Forelimb muscle (tissue), 1 donor: ENCODE measurements around the gene BMP4. TPM values are rescaled to one million over a fixed set of nuclear protein-coding genes. Genes with fewer than 3 reads are reported as not detected.
"Not testable (repeated sequence)": the region's sequence is repeated elsewhere in the genome, so short reads cannot be mapped to it uniquely, and the experiment has no call there.

Source experiments
- DNase-seq: peaks from one replicate; pipeline ENCODE4 v3.0.0-alpha.2; 2013; ENCODE audit warnings: low read depth
- polyA plus RNA-seq: library from polyadenylated mRNA; unstranded; fragments of 120-200 nt; gene quantifications from one replicate; pipeline ENCODE4 v1.2.1, GENCODE V29; 2013; ENCODE audit not compliant: insufficient read length

BMP4 gene
- polyA plus RNA-seq, result 14.9 TPM

DNA sequence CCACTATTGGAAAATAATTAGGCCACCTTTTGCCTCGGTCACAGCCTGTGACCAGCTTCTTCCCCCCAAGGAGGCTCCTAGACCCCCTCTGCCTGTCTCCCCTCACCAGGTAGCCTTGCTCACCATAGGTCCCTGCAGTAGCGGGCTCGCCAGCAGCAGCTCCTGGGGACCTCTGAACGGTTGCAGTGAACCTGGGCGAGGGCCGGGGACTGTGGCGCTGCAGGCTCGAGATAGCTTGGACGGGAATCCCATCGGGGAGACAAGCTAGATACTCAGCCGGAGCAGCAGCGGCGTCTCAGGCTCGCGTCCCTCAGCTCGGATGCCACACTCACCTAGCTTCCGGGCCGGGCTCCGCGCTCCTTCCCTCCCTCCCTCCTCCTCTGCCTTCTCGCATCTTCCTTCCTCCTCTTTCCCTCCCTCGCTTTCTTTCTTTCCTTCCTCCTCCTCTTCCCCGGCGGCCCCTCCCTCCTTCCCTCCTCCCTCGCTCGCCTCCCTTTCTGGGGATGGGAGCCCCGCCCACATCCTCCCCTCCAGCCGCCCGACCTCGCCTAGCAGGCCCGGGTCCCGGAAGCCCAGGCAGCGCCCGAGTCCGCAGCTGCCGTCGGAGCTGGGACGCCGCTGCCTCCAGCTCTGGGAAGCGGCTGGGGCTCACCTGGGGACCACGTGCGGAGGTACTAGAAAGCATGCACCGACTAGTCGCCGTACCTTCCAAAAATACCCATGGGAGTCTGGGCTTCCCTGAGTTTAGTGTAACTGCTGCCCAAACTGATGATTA lies at the start of gene BMP4:
Gene BMP4, minus strand, starts transcription at position 399 of the 775 bp plus-strand sequence. CDS start 4,603 bp downstream, outside the sequence.
- no peak for DNase-seq

DNA sequence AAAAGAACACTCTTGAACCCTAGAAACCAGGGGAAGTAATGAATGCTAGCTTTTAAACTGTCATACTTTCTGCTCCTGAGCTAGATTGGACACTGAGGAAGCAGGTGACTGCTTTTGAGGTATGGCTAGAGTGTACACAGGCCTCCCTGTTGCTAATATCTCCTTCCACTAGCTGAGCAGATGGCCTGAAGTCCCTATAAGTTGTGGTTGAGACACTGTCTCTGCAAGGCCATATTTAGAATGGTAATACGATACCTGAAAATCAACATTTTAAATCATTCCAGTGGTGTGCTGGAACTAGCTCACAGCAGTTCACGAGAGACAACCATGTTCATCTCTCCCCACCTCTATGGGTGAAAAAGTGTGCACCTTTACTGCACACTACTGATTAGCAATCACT lies 46.4 kb upstream of the BMP4 start:
- no peak for DNase-seq

DNA sequence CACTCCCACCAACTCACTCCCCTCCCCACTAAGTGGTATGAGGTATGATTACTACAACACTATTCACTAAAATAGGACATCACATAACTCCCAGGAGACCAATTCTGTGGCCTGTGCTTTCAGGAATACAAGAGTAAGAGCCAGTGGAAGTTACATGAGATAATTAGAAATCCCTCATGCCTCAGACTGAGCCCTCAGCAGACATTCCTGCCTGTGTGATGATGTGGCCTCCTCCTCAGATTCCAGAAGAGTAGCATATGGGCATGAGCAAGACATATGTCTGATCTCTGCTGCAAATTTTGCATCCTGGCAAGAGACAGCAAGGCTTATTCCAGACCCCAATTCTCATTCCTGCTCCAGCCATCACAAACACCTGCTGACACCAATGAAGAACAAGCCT lies 46.0 kb upstream of the BMP4 start:
- DNase-seq, result no peak

DNA sequence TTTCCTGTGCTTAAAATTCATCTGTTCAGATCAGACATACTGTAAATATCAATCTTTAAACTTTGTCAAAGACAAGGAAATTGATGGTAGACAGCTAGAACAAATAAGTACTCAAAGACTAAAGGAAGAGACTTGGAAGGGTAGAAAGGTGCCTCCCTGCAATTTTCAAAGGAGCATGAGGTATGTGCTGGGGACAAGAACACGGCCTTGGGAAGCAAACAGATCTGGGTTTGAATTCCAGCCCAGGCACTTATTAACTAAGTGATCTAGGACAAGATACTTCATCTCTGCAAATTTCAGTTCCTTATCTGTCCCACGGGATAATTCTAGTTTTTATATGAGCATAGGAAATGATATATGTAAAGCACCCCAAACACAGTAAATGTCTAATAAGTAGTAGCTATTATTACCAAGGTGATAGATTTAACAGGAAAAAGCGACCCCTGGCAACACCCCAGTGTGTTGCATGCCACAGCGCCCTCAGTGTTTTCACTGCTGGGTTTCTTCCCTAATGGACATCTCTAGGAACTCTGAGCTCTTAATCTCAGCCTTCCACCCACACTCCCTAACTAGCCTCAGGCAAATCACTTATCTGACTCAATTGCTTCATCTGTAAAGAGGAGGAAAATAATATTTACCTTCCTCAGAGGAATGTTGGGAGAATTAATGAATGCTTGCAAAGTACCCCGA lies 44.7 kb upstream of the BMP4 start:
- no peak for DNase-seq

DNA sequence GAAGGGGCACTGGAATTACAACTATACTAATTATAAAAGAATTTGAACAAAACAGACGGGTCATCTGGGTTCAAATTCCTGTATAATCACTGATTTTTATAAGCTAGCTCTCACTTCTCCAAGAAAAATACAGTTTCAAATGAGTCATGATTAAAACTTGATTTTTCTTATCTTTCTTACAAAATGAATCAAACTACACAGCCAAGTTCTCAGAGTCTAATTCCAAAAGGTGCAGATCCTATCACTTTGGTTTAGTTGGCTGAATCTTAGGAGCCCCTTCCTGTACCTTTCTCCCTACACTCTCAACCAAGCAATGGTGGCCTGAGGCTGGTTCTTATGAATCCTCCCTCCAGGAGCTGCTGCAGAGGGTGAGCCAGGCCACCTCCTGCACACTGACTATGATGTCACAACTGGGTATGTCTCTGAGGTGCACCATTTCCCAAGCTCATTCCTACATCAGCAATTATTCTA lies 43.8 kb upstream of the BMP4 start:
- no peak for DNase-seq

DNA sequence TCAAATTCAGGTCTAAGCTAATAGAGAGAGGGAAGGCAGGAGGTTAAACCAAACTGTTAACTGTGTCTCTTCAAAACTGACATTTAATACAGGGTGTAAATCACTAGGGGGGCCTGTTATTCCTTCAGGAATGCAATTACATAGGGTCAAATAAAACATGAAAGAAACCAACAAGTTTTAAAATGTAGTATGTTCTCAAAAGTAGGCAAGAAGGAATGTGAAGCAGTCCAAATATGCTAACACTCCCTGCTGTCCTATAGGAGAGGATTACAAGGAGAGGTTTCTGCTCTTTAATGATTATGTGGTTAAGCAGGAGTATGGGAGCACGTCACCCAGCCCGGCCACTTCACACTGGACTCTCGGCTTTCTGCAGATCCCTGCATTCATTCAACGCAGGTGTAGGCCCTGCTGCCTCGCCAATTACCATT lies 42.5 kb upstream of the BMP4 start:
- DNase-seq, result no peak

DNA sequence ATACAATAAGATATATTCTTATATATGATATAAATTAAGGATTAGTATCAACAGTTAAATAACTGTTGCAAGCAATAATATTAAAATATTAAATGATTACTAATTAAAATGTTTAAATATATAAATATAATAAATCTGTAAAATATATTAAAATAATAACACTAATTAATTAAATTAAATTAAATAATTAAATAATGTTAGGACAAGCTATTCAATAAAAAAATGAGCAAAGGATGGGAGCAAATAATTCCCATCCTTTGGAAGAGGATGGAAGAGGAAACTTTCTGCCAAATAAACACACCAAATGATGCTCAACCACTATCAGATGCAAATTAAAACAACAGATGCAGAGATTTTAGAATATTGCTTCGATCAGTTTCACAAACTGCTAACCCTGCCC lies 39.4 kb upstream of the BMP4 start:
- DNase-seq, result no peak

DNA sequence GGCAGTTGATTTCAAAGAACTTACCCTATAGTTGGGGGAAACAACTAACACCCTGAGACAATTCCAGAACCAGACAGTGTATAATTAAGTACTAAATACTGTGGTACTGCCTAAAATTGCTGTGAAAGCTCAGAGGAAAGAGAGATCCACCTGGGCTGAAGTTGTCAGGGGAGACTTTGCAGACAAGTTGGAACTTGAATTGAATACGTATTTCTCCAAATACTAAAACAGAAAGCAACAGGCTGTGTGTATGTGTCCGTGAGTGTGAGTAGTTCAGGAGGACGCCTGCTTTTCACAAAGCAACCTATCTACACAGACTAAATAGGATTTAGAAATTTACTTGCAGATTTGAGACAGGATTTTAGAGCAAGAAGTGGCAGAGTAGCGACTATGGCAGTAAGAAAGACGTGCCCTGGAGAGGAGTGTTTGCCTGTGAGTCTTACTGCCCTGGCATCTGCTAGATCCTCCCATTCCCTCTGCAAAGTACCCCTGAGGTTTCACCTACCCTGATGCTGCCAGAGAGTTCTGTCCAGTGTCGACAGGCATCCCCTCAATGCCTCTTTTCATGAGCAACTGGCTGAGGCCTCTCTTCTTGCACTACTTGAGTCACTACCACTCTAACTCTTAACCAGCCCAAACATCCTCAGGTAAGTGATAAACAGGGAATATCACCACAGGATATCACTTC lies 37.4 kb upstream of the BMP4 start:
- DNase-seq, result no peak

DNA sequence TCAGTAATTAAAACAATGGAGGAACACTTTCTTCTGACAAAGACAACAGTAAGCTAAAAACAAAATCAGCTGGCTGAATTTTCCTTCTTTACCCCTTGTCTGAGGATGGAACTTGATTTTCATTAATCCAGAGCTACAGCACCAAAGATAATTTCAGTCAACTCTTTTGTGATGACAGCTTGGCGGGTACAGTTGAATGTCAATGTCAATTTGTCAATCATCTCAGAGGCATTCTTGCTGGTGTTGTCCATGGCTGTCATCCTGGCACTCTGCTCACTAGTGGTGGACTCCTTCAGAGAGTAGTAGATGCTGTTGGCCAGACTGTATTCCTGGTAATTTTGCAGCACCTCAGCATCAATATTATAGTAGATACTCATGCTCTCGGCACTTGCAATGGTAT lies 34.4 kb upstream of the BMP4 start:
- DNase-seq, result no peak

DNA sequence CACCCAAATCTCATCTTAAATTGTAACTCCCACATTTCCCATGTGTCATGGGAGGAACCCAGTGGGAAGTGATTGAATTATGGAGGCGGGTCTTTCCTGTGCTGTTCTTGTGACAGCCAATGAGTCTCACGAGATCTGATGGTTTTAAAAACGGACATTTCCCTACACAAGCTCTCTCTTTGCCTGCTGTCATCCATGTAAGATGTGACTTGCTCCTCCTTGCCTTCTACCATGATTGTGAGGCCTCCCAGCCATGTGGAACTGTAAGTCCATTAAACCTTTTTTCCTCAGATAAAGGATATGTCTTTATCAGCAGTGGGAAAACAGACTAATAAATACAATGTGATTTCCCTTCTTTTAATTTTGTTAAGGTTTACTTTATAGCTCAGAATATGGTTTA lies 30.1 kb upstream of the BMP4 start:
- DNase-seq, result not testable (repeated sequence)

DNA sequence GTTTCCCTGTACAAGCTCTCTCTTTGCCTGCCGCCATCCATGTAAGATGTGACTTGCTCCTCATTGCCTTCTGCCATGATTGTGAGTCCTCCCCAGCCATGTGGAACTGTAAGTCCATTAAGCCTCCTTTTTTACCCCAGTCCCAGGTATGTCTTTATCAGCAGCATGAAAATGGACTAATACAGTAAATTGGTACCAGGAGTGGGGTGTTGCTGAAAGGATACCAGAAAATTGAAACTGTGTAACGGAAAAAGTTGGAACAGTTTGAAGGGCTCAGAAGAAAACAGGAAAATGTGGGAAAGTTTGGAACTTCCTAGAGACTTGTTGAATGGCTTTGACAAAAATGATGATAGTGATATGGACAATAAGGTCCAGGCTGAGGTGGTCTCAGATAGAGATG lies 28.3 kb upstream of the BMP4 start:
- DNase-seq, result not testable (repeated sequence)

DNA sequence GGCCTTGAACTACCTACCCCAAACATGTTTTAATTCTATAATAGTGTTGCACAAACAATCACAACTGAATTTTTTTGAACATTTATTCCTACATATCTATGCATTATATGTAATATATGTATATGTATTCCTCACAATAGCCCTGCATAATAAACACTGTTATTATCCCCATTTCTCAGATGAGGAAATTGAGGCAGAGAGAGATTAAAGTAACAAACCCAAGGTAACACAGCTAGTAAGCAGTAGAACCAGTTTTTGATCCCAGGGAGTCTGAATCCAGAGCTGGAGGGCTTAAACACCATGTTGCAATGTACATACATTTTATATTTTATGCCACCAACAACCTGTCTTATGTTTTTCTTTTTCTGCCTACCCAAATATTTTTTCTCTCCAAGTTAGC lies 26.5 kb upstream of the BMP4 start:
- no peak for DNase-seq

DNA sequence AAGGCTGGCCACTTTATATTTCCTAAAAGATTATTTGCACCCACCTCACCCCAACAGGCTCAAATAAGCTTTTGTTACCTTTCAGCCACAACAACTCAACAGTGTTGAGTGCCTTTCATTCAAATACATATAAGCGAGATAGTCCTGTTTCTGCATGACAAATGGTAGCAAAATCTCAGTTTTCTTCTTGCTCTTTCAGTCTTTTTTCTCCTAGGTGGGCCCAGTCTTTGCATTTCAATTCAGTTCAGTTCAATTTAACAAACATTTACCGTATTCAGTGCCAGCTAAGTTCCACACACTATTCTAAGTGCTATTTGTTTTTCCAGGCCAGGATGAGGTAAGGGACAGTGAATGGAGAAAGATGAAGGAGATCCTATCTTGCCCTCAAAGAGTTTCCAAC lies 25.9 kb upstream of the BMP4 start:
- no peak for DNase-seq

DNA sequence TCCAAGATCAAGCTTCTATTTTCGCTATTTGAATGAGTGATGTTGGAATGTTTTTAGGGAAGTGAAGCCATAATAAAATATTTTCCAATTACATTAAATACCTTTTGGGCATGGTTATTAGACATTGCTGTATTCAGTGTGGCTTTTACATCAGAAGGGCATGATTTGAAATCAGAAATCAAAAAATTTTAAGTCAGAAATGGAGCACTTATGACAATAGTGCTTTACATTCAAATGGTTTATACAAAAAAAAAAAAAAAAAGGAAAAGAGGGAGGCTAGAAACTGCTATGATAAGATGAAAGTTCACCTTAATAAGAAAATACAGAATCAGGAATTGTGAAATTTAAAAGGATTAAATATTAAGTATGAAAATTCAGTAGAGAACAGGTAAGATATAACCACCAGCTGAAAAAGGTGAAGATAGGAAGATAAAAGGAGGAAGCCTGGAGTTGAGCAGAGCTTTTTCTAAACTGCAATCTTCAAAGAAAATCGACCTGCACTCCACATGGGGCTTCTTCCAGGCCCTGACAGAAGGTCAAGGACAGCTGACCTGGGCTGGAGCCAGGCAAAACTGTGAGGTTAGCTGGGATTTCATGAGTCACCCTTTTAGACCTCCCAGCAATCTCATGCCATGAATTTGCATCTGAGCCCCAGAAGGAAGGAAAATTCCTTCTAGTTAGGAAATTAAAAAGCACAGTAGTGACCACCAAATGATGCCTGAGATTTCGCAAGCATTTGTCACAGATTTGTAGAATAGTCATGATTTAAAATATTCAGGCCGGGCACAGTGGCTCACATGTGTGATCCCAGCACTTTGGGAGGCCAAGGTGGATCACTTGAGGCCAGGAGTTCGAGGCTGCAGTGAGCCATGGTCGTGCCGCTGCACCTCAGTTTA lies 23.4 kb upstream of the BMP4 start:
- DNase-seq, result no peak

DNA sequence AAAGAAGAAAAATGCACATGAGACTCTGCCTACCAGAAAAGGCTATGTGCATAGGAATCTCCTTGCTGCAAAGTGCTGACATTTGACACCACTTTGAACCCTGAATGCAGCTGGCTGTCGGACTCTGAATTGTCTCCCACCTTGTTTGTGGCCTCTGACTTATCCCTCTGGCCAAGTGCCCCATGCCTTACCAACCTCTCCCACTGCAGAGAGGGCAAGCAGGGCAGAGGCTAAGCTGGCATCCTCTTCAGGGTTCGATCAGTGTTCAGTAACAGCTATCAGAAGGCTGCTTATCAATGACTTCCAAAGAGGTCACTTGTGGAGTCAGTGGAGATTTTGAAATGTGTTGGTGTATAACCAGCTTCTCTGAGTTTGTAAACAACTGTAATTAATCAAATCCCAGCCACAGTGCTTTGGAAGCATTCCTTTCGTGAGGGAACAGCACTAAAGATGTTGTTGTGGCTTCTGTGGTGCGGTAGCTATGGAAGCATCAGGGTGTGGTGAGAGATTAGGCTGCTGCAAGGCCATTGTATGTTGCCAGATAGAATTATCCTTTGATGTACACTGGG lies 22.6 kb upstream of the BMP4 start:
- no peak for DNase-seq

DNA sequence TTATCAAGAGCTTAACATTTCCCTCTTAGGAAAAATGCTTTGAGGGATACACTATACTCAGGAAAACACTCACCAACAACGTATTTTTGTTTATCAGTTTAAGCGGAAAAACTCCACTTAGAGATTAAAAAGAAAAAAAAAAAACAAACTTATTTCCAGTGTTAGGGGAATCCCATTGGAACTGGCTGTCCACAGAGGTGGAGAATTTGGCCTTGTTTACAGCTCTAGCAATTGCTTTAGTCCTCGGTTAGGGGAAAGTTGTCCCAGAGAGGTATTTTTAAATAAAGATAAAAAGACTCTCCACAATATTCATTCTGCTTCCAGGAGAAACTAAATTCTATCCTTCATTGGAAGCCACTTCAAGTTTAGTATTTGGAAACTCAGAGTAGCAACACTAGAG lies 21.6 kb upstream of the BMP4 start:
- DNase-seq, result no peak

DNA sequence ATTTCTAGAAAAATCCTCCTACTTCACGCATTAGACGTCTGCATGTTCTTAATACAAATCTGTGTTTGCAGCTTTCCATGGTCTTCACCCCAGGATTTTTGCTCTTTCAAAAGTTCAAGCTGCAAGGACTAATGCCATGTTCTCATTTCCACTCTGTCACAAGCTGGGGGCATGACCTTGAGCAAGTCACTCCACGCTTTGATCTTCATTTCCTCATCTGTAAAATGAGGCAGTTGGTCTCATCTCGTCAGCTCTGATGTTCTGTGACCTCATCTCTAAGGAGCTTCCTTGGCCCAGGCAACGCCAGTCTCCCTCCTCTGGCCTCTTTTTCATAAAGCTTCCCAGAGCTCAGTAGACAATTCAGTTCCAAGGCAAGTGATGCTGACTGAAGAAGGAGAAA lies 18.8 kb upstream of the BMP4 start:
- DNase-seq, result no peak

DNA sequence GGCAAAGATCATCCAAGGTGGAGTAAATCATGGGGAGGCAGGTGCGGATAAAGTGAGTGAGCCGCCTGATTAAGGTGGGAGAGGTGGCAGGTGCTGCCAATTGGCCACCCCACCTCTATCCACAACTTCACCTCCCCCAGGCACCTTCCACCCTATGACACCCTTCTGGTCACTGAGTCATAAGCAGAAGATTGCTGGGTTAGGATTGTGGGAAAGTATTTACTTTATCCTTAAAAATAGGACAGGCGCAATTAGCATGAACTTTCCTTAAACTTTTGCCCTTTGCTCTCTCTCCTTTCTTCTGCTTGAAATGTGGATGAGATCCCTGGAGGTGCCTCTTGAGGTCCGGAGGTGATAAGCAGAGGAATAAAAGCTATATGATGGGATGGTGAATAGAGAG lies 14.9 kb upstream of the BMP4 start:
- no peak for DNase-seq

DNA sequence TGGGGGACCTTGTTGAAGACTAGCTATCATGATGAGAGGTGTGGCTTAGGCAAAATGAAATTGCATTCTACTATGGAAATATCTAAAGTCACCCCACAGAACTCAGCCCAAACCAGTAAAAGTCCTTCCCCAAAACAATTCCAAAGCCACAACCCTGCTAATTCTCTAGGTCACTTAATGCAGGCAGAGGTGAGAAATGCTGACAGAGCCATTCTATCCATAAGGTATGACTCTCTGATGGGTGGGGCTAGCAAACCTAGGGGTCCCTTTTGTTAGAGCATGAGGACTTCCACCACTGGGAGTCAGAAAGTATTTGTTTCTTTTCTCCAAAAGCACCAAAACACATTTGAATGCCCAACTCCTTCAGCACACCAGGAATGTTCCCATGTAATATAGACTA lies 12.7 kb upstream of the BMP4 start:
- DNase-seq, result no peak

DNA sequence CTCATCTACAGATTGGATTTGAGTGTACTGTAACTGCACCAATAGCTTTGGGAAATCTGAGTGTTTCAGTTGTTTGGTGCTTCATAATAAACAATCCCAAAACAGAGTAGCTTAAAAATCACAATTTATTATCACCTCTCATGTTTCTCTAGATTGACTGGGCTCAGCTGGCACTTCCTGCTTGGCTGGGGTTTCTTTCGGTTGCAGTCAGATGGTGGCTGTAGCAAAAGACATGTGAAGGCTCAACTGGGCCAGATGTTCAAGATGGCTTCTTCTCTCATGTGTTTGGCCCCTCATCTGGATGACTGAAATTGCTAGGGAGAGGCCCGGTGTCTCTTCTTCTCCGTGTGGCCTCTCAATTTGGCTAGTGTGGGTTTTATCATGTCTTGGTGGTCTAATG lies 12.1 kb upstream of the BMP4 start:
- no peak for DNase-seq

DNA sequence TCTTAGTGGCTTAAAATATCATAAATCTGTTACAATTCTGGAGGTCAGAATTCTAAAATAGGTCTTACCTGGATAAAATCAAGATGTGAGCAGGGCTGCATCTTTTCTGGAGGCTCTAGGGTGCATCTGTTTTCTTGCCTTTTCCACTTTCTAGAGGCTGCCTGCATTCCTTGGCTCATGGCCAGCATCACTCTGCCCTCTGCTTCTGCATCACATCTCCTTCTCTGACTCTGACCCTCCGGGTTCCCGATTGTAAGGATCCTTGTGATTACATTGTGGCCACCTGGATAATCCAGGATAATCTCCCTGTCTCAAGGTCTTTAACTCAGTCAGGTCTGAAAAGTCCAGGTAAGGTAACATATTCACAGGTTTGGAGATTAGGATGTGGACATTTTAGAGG lies 11.0 kb upstream of the BMP4 start:
- no peak for DNase-seq
